NCI-H748 treated with DMSO at 0.1 percent for 48 hours (cell line): ENCODE measurements around the gene CNOT6L.

Experiments used
- DNase-seq: peaks from one replicate; lab custom pipeline; 2025; lab: John Stamatoyannopoulos, UW

Gene CNOT6L

GRCh38 chr4:77712675-77713074 is 106.5 kb downstream of the CNOT6L start:
- no peak for DNase-seq

DNA sequence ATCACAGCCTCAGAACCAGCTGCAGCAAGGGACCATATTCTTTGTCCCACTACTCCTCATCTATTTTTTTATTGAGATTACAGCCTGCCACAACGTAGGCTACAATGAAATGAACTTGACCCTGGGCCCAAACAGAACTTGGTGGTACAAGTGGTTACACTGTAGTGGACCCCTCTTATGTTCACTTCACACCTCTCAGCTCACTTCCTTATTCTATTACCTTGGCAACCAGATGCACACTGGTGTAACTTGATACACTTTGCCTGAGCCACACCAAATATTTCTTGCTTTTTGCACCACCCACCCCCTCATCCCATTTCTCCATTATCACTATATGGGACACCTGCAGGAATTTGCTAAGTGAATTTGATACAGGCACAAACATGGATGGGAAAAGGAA is 107.7 kb downstream of the CNOT6L start:
- DNase-seq: no peak

- no peak for DNase-seq
Measured at GRCh38 chr4:77710684-77711083, 108.5 kb downstream of the CNOT6L start.

DNA sequence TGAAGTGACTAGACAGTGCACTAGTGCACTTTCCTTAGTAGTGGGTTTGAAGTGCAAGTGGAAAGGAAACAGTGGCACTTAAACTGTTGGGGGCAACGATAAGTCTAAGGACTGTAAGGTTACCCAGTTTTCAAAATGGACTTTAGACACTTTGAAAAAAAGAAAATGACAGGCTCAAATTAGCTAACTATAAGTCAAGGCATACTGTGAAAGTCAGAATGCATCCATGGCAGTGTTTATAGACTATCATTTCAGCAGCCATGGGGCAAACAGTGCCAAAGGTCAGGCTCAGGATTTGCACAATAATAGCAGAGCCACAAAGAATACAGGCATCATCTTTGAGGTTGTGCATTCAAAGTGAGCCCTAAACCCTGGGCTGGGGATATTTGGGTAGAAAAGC is 109.1 kb downstream of the CNOT6L start:
- DNase-seq: no peak

DNA sequence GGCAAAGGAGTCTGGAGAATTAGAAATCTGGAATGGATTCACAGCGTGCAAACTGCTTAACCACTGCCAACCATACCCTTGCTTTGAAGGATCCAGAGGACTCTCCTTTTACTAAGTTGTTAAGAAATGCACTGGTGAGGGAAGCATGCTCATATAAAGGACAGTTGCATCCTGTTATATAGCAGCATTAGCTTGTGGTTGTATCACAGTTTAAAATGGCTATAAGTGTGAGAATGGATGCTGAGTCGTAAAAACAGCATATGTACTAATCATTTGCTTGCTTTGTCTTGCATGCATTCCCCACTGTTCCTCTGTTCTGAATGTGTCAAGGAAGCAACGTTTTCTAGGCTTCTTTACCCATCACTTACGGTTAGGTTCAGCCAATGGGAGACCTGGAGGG is 112.5 kb downstream of the CNOT6L start:
- DNase-seq: no peak

- no peak for DNase-seq
Measured at GRCh38 chr4:77703666-77704065, 115.5 kb downstream of the CNOT6L start.

DNA sequence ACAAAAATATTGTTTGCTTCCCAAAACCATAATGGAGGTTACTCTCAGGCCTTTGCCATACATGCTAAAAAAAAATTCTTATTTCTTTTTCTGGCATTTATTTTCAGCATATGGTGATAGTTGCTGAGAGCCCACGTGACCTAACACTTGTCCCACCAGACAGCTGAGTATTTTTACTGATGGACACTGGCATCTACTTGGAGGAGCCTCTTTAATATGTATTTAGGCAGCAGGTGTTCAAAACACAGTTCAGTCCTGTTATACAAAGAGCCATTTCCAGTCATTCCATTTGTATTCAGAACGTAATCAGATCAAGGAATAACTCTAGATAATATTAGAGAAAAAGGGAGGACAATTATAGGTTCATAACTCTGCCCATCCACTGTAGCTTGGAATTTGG is 118.0 kb downstream of the CNOT6L start:
- no peak for DNase-seq

- no peak for DNase-seq
Measured at GRCh38 chr4:77699731-77700210, 119.4 kb downstream of the CNOT6L start.

- no peak for DNase-seq
Measured at GRCh38 chr4:77697860-77698590, 121.1 kb downstream of the CNOT6L start.

GRCh38 chr4:77695774-77696173 is 123.4 kb downstream of the CNOT6L start:
- no peak for DNase-seq

DNA sequence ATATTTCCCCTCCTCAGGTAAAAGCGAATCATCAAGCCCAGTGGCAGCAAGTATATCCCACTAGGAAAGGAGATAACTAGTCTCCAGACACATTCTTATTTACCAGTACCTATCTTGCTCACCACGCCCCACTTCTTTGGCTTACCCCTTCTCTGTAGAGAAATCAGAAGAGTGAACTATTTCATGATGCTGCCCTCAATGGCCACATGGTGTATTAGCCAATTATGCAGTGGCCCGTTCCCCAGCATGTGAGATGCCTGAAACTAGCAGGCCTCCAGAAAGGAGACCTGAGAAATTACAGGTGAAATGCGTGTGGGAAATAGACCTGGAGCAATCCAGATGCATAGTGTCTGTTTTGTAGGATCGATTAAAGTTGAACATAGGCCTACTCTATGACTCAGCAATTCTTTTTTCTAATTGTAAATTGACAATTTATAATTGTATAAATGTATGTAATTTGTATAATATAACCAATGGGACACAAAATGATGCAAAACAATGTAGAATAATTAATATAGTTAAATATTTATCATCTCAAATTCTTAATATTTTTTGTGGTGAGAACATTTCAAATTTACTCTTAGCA is 126.2 kb downstream of the CNOT6L start:
- DNase-seq: no peak

DNA sequence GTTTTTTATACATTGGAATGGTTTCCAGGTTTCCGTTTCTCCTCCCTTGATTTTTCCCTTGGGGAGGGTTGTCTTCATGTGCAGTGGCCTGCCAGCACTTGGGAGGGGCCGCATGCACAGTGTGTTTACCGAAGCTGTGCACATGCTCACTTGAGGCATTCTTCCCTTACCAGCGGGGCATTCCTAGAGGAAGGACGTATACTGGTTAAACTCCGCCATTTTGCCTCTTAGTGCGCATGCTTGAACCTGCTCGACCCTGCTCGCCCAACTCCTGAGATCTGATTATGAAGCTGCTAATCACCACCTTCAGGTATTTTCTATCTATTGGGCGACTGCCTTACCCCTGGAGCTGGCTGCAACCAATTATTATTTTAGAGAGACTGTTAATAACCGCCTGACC is 137.4 kb downstream of the CNOT6L start:
- DNase-seq: no peak

- no peak for DNase-seq
Measured at GRCh38 chr4:77676842-77677241, 142.3 kb downstream of the CNOT6L start.

GRCh38 chr4:77671051-77671450 is 148.1 kb downstream of the CNOT6L start:
- no peak for DNase-seq

- no peak for DNase-seq
Measured at GRCh38 chr4:77669946-77670590, 149.1 kb downstream of the CNOT6L start.

GRCh38 chr4:77665381-77666069 is 153.6 kb downstream of the CNOT6L start:
- DNase-seq: no peak
